Brain microvascular endothelial cell (primary cell): ENCODE results near the gene OR52M1.

Source experiments
- DNase-seq: peaks from one replicate; pipeline ENCODE4 v3.0.0-alpha.2; 2020
- H3K27ac ChIP-seq: fragments of 250-450 bp; sonication (Bioruptor Pico); 2 replicates; pipeline ENCODE4 v1.5.1; 2020; ENCODE audit warnings: mild to moderate bottlenecking, moderate library complexity
- H3K27me3 ChIP-seq: fragments of 250-450 bp; sonication (Bioruptor Pico); replicated peaks from 2 replicates; pipeline ENCODE4 v1.5.1; 2020; ENCODE audit warnings: mild to moderate bottlenecking
- H3K36me3 ChIP-seq: fragments of 250-450 bp; sonication (Bioruptor Pico); replicated peaks from 2 replicates; pipeline ENCODE4 v1.5.1; 2020; ENCODE audit warnings: mild to moderate bottlenecking
- H3K4me3 ChIP-seq: 2 replicates; pipeline ENCODE4 v1.5.1; 2011; ENCODE audit warnings: low read depth, mild to moderate bottlenecking, control low read depth, low read length, moderate library complexity
- in situ Hi-C: cut with HindIII; loops from 2 replicates; pipeline ENCODE4 v1.10.0; 2017; ENCODE audit warnings: low sequenced_read_pairs, low pct_ligation_motif_present
- TF ChIP-seq, protein P1 (sequence below): IDR thresholded peaks from 2 replicates; pipeline ENCODE4 v1.5.1; 2011; ENCODE audit warnings: low read depth, mild to moderate bottlenecking, moderate library complexity, low read length, control low read depth, inconsistent platforms; ENCODE audit errors: missing control alignments

Gene OR52M1

DNA sequence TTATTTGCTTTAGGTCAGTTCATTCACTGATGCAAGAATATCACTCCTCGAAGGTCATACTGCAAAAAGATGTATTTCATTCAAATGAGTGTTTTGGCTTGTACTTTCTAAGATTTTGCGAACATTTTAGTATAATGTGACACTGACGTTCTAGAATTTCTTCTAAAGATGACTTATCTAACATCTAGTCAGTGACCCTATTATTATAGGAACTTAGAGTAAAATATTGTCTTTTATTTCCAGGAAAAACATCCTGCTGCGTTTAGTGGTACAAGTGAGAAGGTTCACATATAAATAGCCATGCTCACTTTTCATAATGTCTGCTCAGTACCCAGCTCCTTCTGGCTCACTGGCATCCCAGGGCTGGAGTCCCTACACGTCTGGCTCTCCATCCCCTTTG, at the start of gene OR52M1:
TSS of gene OR52M1 (plus strand) at position 301 of the 400 bp plus-strand sequence. CDS start at position 301, 0 bp downstream.
- TF ChIP-seq, protein P1, sequence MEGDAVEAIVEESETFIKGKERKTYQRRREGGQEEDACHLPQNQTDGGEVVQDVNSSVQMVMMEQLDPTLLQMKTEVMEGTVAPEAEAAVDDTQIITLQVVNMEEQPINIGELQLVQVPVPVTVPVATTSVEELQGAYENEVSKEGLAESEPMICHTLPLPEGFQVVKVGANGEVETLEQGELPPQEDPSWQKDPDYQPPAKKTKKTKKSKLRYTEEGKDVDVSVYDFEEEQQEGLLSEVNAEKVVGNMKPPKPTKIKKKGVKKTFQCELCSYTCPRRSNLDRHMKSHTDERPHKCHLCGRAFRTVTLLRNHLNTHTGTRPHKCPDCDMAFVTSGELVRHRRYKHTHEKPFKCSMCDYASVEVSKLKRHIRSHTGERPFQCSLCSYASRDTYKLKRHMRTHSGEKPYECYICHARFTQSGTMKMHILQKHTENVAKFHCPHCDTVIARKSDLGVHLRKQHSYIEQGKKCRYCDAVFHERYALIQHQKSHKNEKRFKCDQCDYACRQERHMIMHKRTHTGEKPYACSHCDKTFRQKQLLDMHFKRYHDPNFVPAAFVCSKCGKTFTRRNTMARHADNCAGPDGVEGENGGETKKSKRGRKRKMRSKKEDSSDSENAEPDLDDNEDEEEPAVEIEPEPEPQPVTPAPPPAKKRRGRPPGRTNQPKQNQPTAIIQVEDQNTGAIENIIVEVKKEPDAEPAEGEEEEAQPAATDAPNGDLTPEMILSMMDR = no peak
- Histone ChIP-seq H3K27me3 (no peaks in the 10 kb centered on the region), H3K36me3 (no peaks in the 10 kb centered on the region), H3K27ac (no peak within 1 kb of the TSS), H3K4me3 (no peak within 1 kb of the TSS)
- no peak for DNase-seq
- in situ Hi-C loops = no loop called here

- H3K27ac ChIP-seq = no peak overlapping the region
- DNase-seq = no peak
- in situ Hi-C loops = no loop called here
- no peak overlapping the region for H3K4me3 ChIP-seq
- TF ChIP-seq, protein P1 = no peak
- no peaks in the 10 kb centered on the region for H3K36me3 ChIP-seq
- H3K27me3 ChIP-seq = no peaks in the 10 kb centered on the region
Measured at GRCh38 chr11:4495487-4495886, 49.5 kb upstream of the OR52M1 start.

DNA sequence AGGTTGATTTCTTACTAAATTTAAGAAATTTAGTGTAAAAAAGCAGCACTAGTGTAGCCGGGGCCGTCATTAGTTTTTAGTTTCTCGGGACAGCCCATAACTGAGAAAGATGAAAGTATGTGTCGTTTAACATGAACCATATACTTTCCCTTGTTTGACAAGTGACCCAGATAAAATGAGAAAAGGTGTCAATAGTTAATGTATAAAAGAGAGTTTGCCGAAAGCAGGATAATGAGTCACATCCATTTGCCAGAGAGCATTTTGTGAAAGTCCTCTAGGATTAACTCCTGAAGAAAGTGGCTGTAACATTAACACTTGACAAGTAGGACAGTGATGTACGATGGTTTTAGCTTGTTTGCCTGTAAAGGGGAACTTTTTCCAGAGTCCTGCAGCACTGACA, 49.0 kb upstream of the OR52M1 start:
- H3K4me3 ChIP-seq = no peak overlapping the region
- H3K27ac ChIP-seq = no peak overlapping the region
- H3K36me3 ChIP-seq = no peaks in the 10 kb centered on the region
- no peaks in the 10 kb centered on the region for H3K27me3 ChIP-seq
- TF ChIP-seq, protein P1 = no peak
- in situ Hi-C loops = no loop called here
- DNase-seq = no peak

GRCh38 chr11:4496557-4497248, 48.3 kb upstream of the OR52M1 start:
- H3K36me3 ChIP-seq = no peaks in the 10 kb centered on the region
- no peak overlapping the region for H3K27ac ChIP-seq
- TF ChIP-seq, protein P1 = no peak
- in situ Hi-C loops = no loop called here
- no peak overlapping the region for H3K4me3 ChIP-seq
- H3K27me3 ChIP-seq = no peaks in the 10 kb centered on the region
- DNase-seq = no peak

DNA sequence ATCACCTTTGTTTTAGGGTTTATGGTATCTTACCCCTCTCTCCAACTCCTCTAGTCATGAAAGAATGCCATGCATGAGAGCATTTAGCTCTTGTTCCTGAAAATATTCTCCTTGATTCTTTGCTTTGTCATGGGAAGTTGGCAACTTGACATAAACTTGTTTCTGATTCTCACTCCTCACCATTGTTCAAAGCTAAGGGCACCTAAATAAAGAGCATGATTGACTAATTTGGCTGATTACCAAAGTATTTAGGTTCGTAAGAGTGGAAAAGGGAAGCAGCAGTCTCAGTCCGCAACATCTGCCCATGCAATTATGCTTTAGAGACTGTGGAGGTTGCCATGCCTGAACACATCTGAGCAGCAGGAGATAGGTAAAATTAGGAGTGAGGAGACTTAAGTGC, 36.1 kb upstream of the OR52M1 start:
- H3K36me3 ChIP-seq = no peaks in the 10 kb centered on the region
- in situ Hi-C loops = no loop called here
- DNase-seq = no peak
- H3K27me3 ChIP-seq = no peaks in the 10 kb centered on the region
- H3K4me3 ChIP-seq = no peak overlapping the region
- no peak overlapping the region for H3K27ac ChIP-seq
- TF ChIP-seq, protein P1 = no peak
